Activated naive CD4-positive, alpha-beta T cell treated with anti-CD3 and anti-CD28 coated beads for 36 hours (primary cell): ENCODE measurements around the gene TTC23. TPM values are rescaled to one million over a fixed set of nuclear protein-coding genes. Genes with fewer than 3 reads are reported as not detected.

Experiments used
- CTCF ChIA-PET: fragments of 350-600 bp; sonication (Branson Sonifier 250); formaldehyde crosslinking; loops from one replicate; lab custom pipeline; 2021; ENCODE audit warnings: antibody characterized with exemption; lab: Charles Lee
- DNase-seq: peaks from one replicate; pipeline ENCODE4 v3.0.0-alpha.2; 2020
- H3K27ac Mint-ChIP-seq: one replicate; pipeline ENCODE4 v1.8.0; 2021; ENCODE audit warnings: mild to moderate bottlenecking, mixed read lengths
- H3K27me3 Mint-ChIP-seq: one replicate; pipeline ENCODE4 v1.8.0; 2021; ENCODE audit warnings: low read depth, mixed read lengths
- H3K36me3 Mint-ChIP-seq: one replicate; pipeline ENCODE4 v1.8.0; 2021; ENCODE audit warnings: low read depth, mixed read lengths
- H3K4me1 Mint-ChIP-seq: one replicate; pipeline ENCODE4 v1.8.0; 2021; ENCODE audit warnings: low read depth, mixed read lengths
- H3K4me3 Mint-ChIP-seq: one replicate; pipeline ENCODE4 v1.8.0; 2021; ENCODE audit warnings: mild to moderate bottlenecking, moderate library complexity, mixed read lengths
- H3K9me3 Mint-ChIP-seq: one replicate; pipeline ENCODE4 v1.8.0; 2021; ENCODE audit warnings: mixed read lengths
- intact Hi-C: fragments of 100-400 bp; cut with micrococcal nuclease; formaldehyde crosslinking; loops from one replicate; pipeline ENCODE4 v1.15.1; 2023
- total RNA-seq, 2 experiments: library from RNA; stranded (reverse); gene quantifications; one replicate each; pipeline ENCODE4 v1.2.3, GENCODE V29; 2021

Gene TTC23
- total RNA-seq, 2 experiments from 2014 or later = 4.6 to 5.5 TPM

DNA sequence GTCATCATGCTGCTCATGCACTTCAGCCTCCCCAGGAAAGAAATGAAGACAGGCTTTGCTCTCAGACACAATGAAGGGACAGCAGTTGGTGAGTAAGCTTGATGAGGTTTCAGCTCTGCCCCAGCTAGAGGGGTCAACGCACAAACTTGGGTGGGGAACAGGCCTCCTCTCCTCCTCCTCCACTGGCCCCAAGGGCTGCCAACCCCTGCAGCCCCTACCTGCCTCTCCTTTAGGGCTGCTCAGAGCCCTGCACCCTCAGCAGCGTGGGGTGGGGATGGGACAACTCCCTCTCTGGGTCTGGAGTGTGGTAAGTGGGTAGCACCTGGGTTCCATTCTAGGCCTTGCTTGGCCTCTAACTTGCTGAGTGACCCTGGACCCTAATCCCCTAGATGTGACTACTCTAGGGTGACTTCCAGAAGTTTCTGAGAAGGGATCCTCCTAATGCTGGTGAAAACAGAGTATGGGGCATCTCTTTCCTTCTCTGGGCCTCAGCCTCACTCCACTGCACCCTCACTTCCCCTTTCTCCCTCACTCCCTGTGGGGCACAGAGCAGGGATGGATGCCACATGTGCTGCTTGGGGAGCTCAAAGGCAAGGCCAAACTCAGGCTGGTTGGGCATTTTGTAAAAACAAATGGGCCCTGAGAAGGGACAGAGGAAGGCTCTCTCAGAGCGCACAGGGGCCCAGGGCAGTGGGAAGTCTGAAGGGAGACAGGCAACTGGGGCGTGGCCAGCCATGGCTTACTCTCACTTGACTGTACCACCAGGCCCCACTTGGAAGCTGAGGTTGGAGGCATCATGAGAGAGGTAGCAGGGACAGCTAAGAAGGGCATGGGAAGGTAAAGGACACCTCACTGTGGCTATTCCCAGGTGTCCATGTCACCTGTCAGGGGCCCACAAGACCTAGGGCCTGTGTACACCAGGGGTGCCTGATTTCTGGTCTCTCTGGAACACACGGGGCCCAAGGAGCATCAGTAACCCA, 80.5 kb downstream of the TTC23 start:
- peaks cover 3% of the 10 kb centered on the region for H3K4me1 Mint-ChIP-seq
- intact Hi-C loops = no loop called here
- no peaks in the 10 kb centered on the region for H3K9me3 Mint-ChIP-seq
- H3K36me3 Mint-ChIP-seq = no peaks in the 10 kb centered on the region
- no peak for DNase-seq
- H3K27me3 Mint-ChIP-seq = no peaks in the 10 kb centered on the region
- no peak overlapping the region for H3K27ac Mint-ChIP-seq
- H3K4me3 Mint-ChIP-seq = no peak overlapping the region
- CTCF ChIA-PET = no interaction called here

DNA sequence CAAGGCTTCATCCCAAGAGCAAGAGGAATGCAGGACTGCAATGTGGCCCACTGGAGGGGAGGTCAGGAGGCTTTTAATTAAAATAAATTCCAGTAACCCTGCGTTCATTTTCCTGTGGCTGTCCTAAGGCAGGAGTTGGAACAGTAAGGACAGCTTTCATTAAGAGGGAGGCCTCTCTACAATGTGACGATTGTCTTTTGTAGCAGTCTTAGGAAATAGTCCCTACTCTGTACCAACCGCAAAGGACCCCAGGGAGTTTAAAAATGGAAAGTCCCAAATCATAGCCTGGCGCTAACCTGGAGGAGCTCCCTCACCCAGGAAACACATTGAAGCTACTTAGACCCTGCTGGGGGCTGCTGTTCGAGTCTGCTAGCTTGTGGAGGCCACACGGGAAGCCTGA, 81.7 kb downstream of the TTC23 start:
- no peaks in the 10 kb centered on the region for H3K36me3 Mint-ChIP-seq

DNA sequence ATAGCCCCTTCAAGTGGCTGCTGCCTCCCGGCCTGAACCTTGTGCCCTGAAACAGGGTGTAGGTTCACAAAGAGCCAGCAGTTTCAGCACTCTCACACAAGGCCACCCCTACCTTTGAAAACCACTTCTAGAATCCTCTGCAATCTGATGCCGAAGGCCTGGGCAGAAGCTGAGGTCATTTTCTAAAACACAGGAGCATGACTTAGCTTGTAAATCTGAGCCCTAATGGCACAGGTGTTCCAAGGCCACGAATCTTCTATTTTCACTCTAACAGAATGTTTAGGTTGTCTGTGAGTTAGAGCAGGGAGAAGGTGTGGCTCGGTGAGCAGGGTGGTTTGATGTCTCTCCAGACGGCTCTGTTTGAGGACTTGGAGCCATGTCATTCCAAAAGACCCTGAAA, 82.2 kb downstream of the TTC23 start:
- no peaks in the 10 kb centered on the region for H3K9me3 Mint-ChIP-seq
- intact Hi-C loops = no loop called here
- no peak for DNase-seq
- H3K4me3 Mint-ChIP-seq = no peak overlapping the region
- CTCF ChIA-PET = no interaction called here
- no peaks in the 10 kb centered on the region for H3K27me3 Mint-ChIP-seq
- H3K27ac Mint-ChIP-seq = no peak overlapping the region
- H3K4me1 Mint-ChIP-seq = peaks cover 14% of the 10 kb centered on the region
- no peaks in the 10 kb centered on the region for H3K36me3 Mint-ChIP-seq

More for the DNA sequence above, 81.7 kb downstream of the TTC23 start:
- DNase-seq = no peak
- Mint-ChIP-seq H3K4me3 (no peak overlapping the region), H3K9me3 (no peaks in the 10 kb centered on the region), H3K4me1 (peaks cover 14% of the 10 kb centered on the region), H3K27ac (no peak overlapping the region), H3K27me3 (no peaks in the 10 kb centered on the region)
- intact Hi-C loops = no loop called here
- CTCF ChIA-PET = no interaction called here

DNA sequence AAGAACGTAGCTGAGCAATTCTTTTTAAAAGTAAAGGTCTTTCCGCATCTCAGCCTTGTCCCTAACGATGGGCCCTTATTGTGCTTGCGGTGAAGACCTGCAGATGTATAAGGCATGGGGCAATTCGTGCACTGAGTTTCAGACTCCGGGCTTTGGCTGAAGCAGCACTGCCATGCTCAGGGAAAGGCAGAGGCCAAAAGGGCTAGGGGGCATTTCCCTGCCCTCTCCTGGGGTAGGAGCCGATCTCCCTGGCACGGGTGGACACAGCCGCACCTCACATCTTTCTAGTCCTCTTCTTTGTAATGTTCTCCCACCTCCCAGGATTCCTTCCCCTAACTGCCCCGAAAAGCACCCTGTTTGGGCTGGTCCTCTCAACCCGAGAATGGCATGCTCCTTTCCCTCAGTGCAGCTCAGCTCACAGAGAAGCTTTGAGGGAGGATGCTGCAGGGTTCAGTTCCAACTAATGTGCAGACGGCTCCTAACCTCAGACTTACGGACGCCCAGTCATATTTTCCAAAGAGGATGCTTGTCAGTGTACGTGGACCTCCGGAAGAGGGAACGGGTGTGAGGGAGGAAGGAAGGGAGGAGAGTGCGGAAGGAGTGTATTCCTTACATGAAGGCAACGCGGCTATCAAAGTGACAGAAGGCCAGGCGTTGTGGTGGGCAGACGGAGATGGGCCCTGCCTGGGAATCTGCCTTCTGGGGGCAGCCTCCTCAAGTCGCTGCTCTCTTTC, 83.3 kb downstream of the TTC23 start:
- H3K36me3 Mint-ChIP-seq = no peaks in the 10 kb centered on the region
- no peaks in the 10 kb centered on the region for H3K27me3 Mint-ChIP-seq
- DNase-seq = no peak
- no peak overlapping the region for H3K4me3 Mint-ChIP-seq
- H3K9me3 Mint-ChIP-seq = no peaks in the 10 kb centered on the region
- peaks cover 14% of the 10 kb centered on the region for H3K4me1 Mint-ChIP-seq
- CTCF ChIA-PET = interaction anchor here (0.6 kb wide), 1 partner anchor 1029 kb away, joined by 3 read pairs; no protein-coding TSS in a partner anchor
- intact Hi-C loops = no loop called here
- H3K27ac Mint-ChIP-seq = no peak overlapping the region

DNA sequence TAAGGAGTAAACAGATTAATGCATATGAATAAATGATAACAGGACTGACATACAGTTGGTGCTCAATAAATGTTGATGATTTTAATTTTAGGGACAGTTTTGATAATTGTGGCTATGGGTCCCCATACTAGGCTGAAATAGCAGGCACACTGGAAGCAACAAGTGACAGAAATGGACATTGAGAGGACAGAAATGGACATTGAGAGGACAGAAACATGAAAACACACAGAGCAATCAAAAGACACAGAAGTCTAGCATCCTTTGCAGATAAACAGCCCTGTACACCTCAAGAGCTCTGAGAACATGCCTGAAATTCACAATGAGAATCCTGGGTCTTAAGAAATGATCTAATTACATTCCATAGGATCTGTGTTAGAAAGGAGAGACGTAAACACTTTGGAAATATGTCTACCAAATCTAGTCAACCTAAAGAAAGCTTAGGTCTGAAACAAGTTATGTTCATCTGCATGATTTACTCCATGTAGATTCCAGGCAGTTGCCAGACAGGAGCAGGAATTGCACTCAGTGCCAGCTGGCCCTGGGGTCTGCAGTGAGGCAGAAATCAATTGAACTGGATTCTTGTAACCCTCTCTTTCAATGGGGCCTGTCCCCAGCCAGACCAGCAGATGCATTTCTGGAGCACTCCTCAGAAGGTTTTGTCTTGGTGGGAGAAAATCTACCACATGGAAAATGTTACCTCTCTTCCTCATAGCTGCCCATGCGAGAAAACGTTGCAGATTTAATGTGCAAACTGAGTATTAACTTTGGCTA, 84.2 kb downstream of the TTC23 start:
- DNase-seq = no peak
- Mint-ChIP-seq H3K27me3 (no peaks in the 10 kb centered on the region), H3K27ac (no peak overlapping the region), H3K36me3 (no peaks in the 10 kb centered on the region), H3K4me3 (no peak overlapping the region), H3K9me3 (no peaks in the 10 kb centered on the region), H3K4me1 (peaks cover 14% of the 10 kb centered on the region)
- CTCF ChIA-PET = interaction anchor here (0.6 kb wide), 1 partner anchor 1030 kb away, joined by 3 read pairs; no protein-coding TSS in a partner anchor
- intact Hi-C loops = no loop called here

DNA sequence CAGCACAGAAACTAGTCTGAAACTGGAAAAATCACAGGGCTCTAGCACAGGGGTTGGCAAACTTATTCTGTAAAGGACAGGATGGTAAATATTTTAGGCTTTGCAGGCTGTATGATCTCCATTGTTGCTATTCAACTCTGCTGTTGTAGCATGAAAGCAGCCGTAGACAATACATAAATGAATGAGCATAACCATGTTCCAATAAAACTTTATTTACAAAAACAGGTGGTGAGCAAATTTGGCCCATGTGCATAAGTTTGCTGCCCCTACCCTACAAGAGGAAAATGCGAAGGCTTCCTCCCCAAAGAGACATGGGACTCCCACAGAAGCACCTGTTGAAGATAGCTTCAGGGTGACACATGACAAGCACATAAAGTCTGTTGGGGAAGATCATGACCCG, 85.3 kb downstream of the TTC23 start:
- H3K27me3 Mint-ChIP-seq = no peaks in the 10 kb centered on the region
- H3K9me3 Mint-ChIP-seq = no peaks in the 10 kb centered on the region
- no peak overlapping the region for H3K27ac Mint-ChIP-seq
- H3K4me1 Mint-ChIP-seq = peaks cover 14% of the 10 kb centered on the region
- no peak overlapping the region for H3K4me3 Mint-ChIP-seq
- DNase-seq = no peak
- no peaks in the 10 kb centered on the region for H3K36me3 Mint-ChIP-seq
- intact Hi-C loops = no loop called here
- CTCF ChIA-PET = no interaction called here

DNA sequence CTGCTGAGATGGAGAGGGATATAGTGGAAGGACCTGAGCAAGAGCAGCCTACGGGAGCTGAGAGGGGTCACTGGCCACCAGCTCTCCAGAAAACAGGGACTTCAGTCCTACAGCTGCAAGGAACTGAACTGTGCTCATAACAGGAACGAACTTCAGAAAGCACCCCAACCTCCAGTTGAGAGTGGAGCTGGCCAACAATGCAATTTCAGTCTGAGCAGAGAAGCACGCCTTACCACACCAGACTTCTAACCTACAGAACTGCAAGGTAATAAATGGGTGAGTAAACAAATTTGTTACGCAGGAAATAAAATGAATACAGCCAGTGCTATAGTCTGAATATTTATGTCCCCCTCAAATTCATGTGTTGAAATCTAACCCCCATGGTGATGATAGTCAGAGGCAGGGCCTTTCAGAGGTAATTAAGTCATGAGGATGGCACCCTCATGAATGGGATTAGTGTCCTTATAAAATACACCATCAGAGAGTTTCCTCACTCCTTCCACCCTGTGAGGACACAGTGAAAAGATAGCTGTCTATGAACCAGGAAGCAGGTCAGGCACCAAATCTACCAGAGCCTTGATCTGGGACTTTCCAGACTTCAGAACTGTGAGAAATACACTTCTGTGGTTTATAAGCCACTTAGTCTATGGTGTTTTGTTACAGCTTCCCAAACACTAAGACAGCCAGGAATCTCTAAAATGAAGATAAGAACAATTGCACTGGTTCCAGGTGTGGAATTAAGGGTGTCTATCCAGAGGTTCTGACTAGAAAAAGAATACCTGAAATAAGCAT, 85.9 kb downstream of the TTC23 start:
- Mint-ChIP-seq H3K27ac (no peak overlapping the region), H3K27me3 (no peaks in the 10 kb centered on the region), H3K4me3 (no peak overlapping the region), H3K4me1 (peaks cover 14% of the 10 kb centered on the region), H3K9me3 (no peaks in the 10 kb centered on the region), H3K36me3 (no peaks in the 10 kb centered on the region)
- intact Hi-C loops = no loop called here
- CTCF ChIA-PET = interaction anchor here (1.1 to 1.6 kb wide), 3 partner anchors 19 to 63 kb away, joined by 3 to 5 read pairs (median 3); no protein-coding TSS in a partner anchor
- no peak for DNase-seq

DNA sequence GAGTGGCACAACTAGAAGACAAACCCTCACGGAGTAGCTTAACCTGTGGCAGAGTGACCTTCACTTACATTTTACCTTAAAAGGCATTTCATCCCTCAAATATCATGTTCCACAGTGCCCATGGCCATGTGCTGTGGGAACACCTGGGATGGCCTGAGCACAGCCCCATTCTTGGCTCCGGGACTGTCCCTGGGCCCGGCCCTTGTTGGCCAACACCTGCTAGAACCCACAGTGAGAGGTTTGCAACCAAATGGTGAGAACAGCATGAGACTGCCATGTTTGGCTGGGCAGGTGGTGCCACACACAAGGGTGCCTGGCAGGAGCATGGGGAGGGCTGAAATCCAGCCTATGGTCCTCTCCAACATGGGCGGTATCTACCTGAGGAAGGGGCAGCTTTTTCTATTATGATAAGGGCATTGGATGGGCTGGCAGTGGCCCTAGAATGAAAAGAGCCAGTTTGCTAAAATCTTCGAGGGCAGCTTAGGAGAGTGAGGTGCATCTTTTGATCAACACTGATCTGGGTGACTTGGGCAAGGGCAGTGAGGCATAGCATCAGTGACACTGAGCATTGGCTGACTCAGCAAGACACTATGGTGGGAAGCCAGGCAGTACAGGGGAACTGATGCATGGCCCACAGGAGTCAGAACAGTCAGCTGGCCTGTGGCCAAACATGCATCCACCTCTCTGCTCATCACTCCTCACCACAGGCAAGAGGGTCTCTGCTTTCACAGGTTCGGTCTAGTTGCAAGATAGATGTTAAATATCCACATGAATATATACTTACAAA, 90.6 kb downstream of the TTC23 start:
- Mint-ChIP-seq H3K4me1 (peaks cover 10% of the 10 kb centered on the region), H3K27me3 (no peaks in the 10 kb centered on the region), H3K36me3 (no peaks in the 10 kb centered on the region), H3K27ac (no peak overlapping the region), H3K9me3 (no peaks in the 10 kb centered on the region), H3K4me3 (no peak overlapping the region)
- CTCF ChIA-PET = no interaction called here
- intact Hi-C loops = no loop called here
- no peak for DNase-seq

DNA sequence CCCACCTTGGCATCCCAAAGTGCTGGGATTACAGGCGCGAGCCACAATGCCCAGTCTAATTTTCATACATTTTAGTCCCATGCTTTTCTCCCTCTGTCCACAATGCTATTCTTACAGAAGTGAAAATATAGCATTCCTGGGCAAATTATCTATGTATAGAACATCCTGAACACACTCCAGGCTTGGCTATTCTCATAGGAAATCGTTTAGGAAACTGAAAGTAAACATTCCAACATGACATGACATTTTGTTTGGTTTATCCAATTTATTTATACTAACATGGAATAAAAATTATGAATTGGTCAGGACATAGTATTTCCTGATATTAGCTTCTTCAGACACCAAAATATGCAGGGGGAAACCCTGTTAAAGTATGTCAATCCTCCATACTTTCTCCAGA, 91.9 kb downstream of the TTC23 start:
- Mint-ChIP-seq H3K27me3 (no peaks in the 10 kb centered on the region), H3K4me1 (no peaks in the 10 kb centered on the region), H3K9me3 (no peaks in the 10 kb centered on the region), H3K4me3 (no peak overlapping the region), H3K27ac (no peak overlapping the region), H3K36me3 (no peaks in the 10 kb centered on the region)
- DNase-seq = no peak
- CTCF ChIA-PET = no interaction called here
- intact Hi-C loops = no loop called here

DNA sequence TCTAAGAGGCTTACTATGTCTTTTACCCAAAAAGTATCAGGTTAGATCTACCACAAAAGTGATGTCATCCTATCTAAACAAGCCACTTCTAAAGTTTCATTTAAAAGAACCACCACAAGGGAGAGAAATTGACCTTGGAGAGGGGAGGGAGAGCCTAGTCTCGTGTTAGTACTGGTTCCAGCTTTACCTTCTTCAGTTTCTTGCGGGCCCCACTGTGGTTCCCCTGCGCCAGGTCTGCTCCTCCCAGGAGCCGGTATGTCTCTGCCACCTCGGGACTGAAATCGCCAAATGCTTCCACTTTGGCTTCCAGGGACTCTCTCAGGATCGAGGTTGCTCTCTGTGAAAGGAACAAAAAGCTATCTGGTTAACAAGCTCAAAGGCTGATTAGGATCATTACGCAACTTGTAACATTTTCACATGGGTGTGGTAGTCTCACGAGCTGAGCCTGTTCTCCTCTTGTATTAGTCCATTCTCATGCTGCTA, 93.4 kb downstream of the TTC23 start:
- no peaks in the 10 kb centered on the region for H3K4me1 Mint-ChIP-seq
- CTCF ChIA-PET = no interaction called here
- no peaks in the 10 kb centered on the region for H3K9me3 Mint-ChIP-seq
- no peaks in the 10 kb centered on the region for H3K27me3 Mint-ChIP-seq
- intact Hi-C loops = no loop called here
- H3K27ac Mint-ChIP-seq = no peak overlapping the region
- no peak overlapping the region for H3K4me3 Mint-ChIP-seq
- H3K36me3 Mint-ChIP-seq = no peaks in the 10 kb centered on the region
- no peak for DNase-seq

DNA sequence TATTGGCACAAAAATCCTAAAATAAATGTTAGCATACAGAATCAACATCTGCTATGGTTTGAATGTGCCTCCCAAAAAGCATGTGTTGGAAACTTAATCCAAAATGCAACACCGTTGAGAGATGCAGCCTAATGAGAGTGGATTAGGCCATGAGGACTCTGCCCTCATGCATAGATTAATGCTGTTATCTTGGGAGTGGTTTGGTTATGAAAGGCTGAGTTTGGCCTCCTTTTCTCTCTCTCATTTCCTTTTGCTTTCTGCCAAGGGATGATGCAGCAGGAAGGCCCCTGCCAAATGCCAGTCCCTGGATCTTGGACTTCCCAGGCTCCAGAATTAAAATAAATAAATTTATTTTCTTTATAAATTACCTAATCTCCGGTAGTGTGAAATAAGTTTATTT, 95.1 kb downstream of the TTC23 start:
- Mint-ChIP-seq H3K4me3 (no peak overlapping the region), H3K9me3 (no peaks in the 10 kb centered on the region), H3K4me1 (no peaks in the 10 kb centered on the region), H3K27me3 (no peaks in the 10 kb centered on the region), H3K36me3 (no peaks in the 10 kb centered on the region), H3K27ac (no peak overlapping the region)
- CTCF ChIA-PET = no interaction called here
- DNase-seq = no peak
- intact Hi-C loops = no loop called here
